Keratinocyte (primary cell): ENCODE measurements around the gene CEP57L1. TPM values are rescaled to one million over a fixed set of nuclear protein-coding genes. Genes with fewer than 3 reads are reported as not detected.

Experiments used
- DNase-seq: peaks from one replicate; pipeline ENCODE4 v3.0.0-alpha.2; 2011; ENCODE audit warnings: low read depth, missing footprints, low spot score
- FAIRE-seq: peaks from 2 replicates; lab custom pipeline; 2011; peaks lifted over from hg19 to GRCh38; lab: Jason Lieb, UNC
- H2AFZ ChIP-seq: 2 replicates; pipeline ENCODE4 v1.6.0; 2012; ENCODE audit warnings: low read length, control low read depth, inconsistent platforms; ENCODE audit not compliant: control insufficient read depth
- H3K27ac ChIP-seq: 2 replicates; pipeline ENCODE4 v1.5.1; 2011; ENCODE audit warnings: low read length; ENCODE audit not compliant: control insufficient read depth, insufficient read depth
- H3K27me3 ChIP-seq: 3 replicates; pipeline ENCODE4 v1.6.0; 2011; ENCODE audit warnings: low read length; ENCODE audit not compliant: control insufficient read depth, insufficient read depth; ENCODE audit errors: extremely low read depth
- H3K36me3 ChIP-seq, 2 experiments: 2 replicates in 1 of 2; 3 replicates in 1 of 2; pipeline ENCODE4 v1.5.1; 2011; ENCODE audit warnings: low read length in 2 of 2, mild to moderate bottlenecking in 1 of 2; ENCODE audit not compliant: control insufficient read depth in 2 of 2, insufficient read depth in 2 of 2; ENCODE audit errors: extremely low read depth in 1 of 2
- H3K4me1 ChIP-seq: 3 replicates; pipeline ENCODE4 v1.5.1; 2011; ENCODE audit warnings: low read length; ENCODE audit not compliant: control insufficient read depth, insufficient read depth; ENCODE audit errors: extremely low read depth
- H3K4me2 ChIP-seq: 3 replicates; pipeline ENCODE4 v1.6.0; 2011; ENCODE audit warnings: low read depth, low read length; ENCODE audit not compliant: control insufficient read depth, insufficient read depth; ENCODE audit errors: extremely low read depth
- H3K4me3 ChIP-seq, 3 experiments: fragments of 200-600 bp in 1 of 3; sonication (generic) in 1 of 3; 2 replicates in 2 of 3; 3 replicates in 1 of 3; pipeline ENCODE4 v1.5.1; 2011 to 2016; ENCODE audit warnings: low read length in 3 of 3, mild to moderate bottlenecking in 3 of 3, control low read depth in 2 of 3, inconsistent platforms in 1 of 3, low read depth in 1 of 3, mixed read lengths in 1 of 3, mixed run types in 1 of 3, moderate library complexity in 1 of 3; ENCODE audit not compliant: control insufficient read depth in 2 of 3, insufficient read depth in 2 of 3; ENCODE audit errors: extremely low read depth in 1 of 3
- H3K79me2 ChIP-seq: 2 replicates; pipeline ENCODE4 v1.6.0; 2012; ENCODE audit warnings: low read length; ENCODE audit not compliant: control insufficient read depth, insufficient read depth
- H3K9ac ChIP-seq: 3 replicates; pipeline ENCODE4 v1.6.0; 2011; ENCODE audit warnings: low read length; ENCODE audit not compliant: control insufficient read depth, insufficient read depth; ENCODE audit errors: extremely low read depth
- H3K9me1 ChIP-seq: 3 replicates; pipeline ENCODE4 v1.6.0; 2011; ENCODE audit warnings: low read length; ENCODE audit not compliant: control insufficient read depth, insufficient read depth; ENCODE audit errors: extremely low read depth
- H3K9me3 ChIP-seq: 2 replicates; pipeline ENCODE4 v1.5.1; 2012; ENCODE audit warnings: low read depth, low read length; ENCODE audit not compliant: control insufficient read depth
- H4K20me1 ChIP-seq: 3 replicates; pipeline ENCODE4 v1.6.0; 2011; ENCODE audit warnings: low read length; ENCODE audit not compliant: control insufficient read depth, insufficient read depth; ENCODE audit errors: extremely low read depth
- EZH2 ChIP-seq: IDR thresholded peaks from one replicate; pipeline ENCODE4 v1.6.1; 2012; ENCODE audit warnings: inconsistent platforms, mild to moderate bottlenecking, low read length, moderate library complexity
- dilution Hi-C: fragments of 300-500 bp; cut with MboI; formaldehyde crosslinking; loops from one replicate; pipeline ENCODE4 v1.7.0; 2020; ENCODE audit warnings: low sequenced_read_pairs; ENCODE audit not compliant: extremely low pct_ligation_motif_present
- polyA plus RNA-seq, 5 experiments: library from polyadenylated mRNA; depleted of rRNA in 3 of 5; stranded (reverse) in 3 of 5; stranded (forward) in 1 of 5; unstranded in 1 of 5; fragments of >200 nt; gene quantifications; 1 replicate in 1 of 5; 2 replicates in 3 of 5; 3 replicates in 1 of 5; pipeline versions ENCODE4 v1.2.1 to v1.2.3, GENCODE V29; 2011 to 2012; ENCODE audit warnings: missing spikeins in 2 of 5, low read depth in 1 of 5, low replicate concordance in 1 of 5
- TF ChIP-seq, protein P1 (sequence below), 3 experiments: IDR thresholded peaks in 1 of 3; conservative IDR thresholded peaks in 1 of 3; optimal IDR thresholded peaks in 1 of 3; 2 replicates in 2 of 3; 3 replicates in 1 of 3; pipeline versions ENCODE3 to v1.5.1; 2011; ENCODE audit warnings: low read length in 3 of 3, mild to moderate bottlenecking in 3 of 3, moderate library complexity in 2 of 3, control low read depth in 1 of 3, inconsistent platforms in 1 of 3; ENCODE audit not compliant: insufficient read depth in 2 of 3; ENCODE audit errors: extremely low read depth in 1 of 3

Gene CEP57L1
- polyA plus RNA-seq, 1 donor (not counting 4 experiments of a cell fraction or from before 2014, with no cell fraction given): 14.2 TPM

DNA sequence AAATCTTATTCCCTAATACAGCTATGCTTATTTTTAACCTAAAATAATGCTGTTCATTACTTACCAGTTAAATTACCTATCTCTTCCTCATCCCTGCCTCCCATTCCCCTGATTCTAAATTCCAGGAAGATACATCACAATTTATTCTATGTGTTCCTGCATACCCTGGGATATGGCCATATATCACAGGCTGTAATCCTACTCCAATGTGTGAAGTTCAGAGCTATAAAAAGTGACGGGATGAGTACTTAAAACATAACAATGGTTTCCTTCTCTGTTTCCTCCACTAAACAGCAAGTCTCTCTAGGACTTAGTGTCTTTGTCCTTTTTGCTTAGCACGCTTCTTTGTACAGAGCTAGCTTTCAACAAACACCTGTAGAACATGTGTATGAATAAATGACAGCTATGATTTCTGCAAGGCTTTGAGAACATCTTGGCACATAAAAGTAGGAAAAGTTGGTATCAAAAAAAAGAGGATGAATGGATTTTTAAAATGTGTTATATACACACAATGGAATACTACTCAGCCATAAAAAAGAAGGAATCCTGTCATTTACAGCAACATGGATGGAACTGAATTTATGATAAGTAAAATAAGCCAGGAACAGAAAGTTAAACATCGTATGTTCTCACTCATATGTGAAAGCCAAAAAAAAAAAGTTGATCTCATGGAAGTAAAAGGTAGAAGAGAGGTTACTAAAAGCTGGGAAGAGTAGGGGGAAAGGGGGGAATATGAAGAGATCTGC lies 46.5 kb upstream of the CEP57L1 start:
- Histone ChIP-seq H3K27me3 (no peaks in the 10 kb centered on the region), H3K4me2 (no peak overlapping the region), H3K9ac (no peak overlapping the region), H3K9me1 (no peaks in the 10 kb centered on the region), H4K20me1 (no peaks in the 10 kb centered on the region), H3K79me2 (no peaks in the 10 kb centered on the region), H2AFZ (no peak overlapping the region), H3K36me3 (no peaks in the 10 kb centered on the region), H3K27ac (no peak overlapping the region), H3K4me3 (no peak overlapping the region), H3K4me1 (peaks cover 16% of the 10 kb centered on the region), H3K9me3 (no peaks in the 10 kb centered on the region)
- FAIRE-seq (no peak), DNase-seq (no peak)
- TF ChIP-seq, protein P1, sequence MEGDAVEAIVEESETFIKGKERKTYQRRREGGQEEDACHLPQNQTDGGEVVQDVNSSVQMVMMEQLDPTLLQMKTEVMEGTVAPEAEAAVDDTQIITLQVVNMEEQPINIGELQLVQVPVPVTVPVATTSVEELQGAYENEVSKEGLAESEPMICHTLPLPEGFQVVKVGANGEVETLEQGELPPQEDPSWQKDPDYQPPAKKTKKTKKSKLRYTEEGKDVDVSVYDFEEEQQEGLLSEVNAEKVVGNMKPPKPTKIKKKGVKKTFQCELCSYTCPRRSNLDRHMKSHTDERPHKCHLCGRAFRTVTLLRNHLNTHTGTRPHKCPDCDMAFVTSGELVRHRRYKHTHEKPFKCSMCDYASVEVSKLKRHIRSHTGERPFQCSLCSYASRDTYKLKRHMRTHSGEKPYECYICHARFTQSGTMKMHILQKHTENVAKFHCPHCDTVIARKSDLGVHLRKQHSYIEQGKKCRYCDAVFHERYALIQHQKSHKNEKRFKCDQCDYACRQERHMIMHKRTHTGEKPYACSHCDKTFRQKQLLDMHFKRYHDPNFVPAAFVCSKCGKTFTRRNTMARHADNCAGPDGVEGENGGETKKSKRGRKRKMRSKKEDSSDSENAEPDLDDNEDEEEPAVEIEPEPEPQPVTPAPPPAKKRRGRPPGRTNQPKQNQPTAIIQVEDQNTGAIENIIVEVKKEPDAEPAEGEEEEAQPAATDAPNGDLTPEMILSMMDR (optimal IDR thresholded peaks at IDR 0.05 in 1 of 3, IDR thresholded peaks at IDR 0.05 in 1 of 3, conservative IDR thresholded peaks at IDR 0.05 in 1 of 3; ENCODE audit: extremely low read depth in 1 of 3, insufficient read depth in 2 of 3, low read length in 3 of 3): no peak
- TF ChIP-seq EZH2: no peak
- dilution Hi-C loops: no loop called here

DNA sequence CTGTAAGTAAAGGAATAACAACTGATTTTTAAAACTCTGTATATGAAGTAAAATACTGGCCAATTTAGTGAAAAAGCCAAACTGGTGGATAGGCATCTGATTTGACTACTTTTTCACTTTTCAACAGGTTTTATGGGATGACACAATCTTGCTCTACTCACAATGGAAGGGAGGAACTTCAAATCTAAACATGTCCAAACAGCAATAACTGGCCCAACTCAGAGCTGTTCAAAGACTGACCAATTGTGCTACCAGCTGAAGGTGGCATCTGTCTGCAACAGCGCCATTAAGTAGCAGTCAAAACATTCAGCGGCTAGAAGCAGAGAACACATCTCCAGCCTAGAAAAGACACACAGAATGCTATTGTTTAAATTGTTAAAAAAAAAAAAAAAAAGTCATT lies 45.3 kb upstream of the CEP57L1 start:
- no peak for DNase-seq
- peak; percentile 59 for FAIRE-seq

More for the DNA sequence above, 45.3 kb upstream of the CEP57L1 start:
- TF ChIP-seq, protein P1 (optimal IDR thresholded peaks at IDR 0.05 in 1 of 3, IDR thresholded peaks at IDR 0.05 in 1 of 3, conservative IDR thresholded peaks at IDR 0.05 in 1 of 3; ENCODE audit: extremely low read depth in 1 of 3, insufficient read depth in 2 of 3, low read length in 3 of 3): no peak
- TF ChIP-seq EZH2: no peak
- Histone ChIP-seq H3K4me1 (peaks cover 16% of the 10 kb centered on the region), H3K9me1 (no peaks in the 10 kb centered on the region), H3K27me3 (no peaks in the 10 kb centered on the region), H3K4me2 (no peak overlapping the region), H3K27ac (no peak overlapping the region), H3K4me3 (no peak overlapping the region), H3K36me3 (no peaks in the 10 kb centered on the region), H2AFZ (no peak overlapping the region), H3K9me3 (no peaks in the 10 kb centered on the region), H3K9ac (no peak overlapping the region), H4K20me1 (no peaks in the 10 kb centered on the region), H3K79me2 (no peaks in the 10 kb centered on the region)
- dilution Hi-C loops: no loop called here
